ENCODE measurements around the gene SMAD9.

The SMAD9 gene

GRCh38 chr13:36907821-36908220, 12.2 kb downstream of the SMAD9 start:
- no peaks in the 10 kb centered on the region for H3K36me3 ChIP-seq (ENCODE audit: low read length)
- H2AFZ ChIP-seq (ENCODE audit: low read depth, low read length, severe bottlenecking) = no peak overlapping the region
- no peaks in the 10 kb centered on the region for H4K20me1 ChIP-seq (ENCODE audit: low read depth, low read length)
- no peaks in the 10 kb centered on the region for H3K9me2 ChIP-seq (replicated peaks; ENCODE audit: insufficient read depth, low read length)
- no peak overlapping the region for H3K27ac ChIP-seq (ENCODE audit: low read depth, low read length)
- H3K27me3 ChIP-seq (ENCODE audit: low read length) = no peaks in the 10 kb centered on the region
- no peaks in the 10 kb centered on the region for H3K9me3 ChIP-seq (ENCODE audit: insufficient read depth, low read length)
- no peak for TF ChIP-seq EZH2phosphoT487 (conservative IDR thresholded peaks at IDR 0.05; ENCODE audit: low read length)
- TF ChIP-seq, protein P1, sequence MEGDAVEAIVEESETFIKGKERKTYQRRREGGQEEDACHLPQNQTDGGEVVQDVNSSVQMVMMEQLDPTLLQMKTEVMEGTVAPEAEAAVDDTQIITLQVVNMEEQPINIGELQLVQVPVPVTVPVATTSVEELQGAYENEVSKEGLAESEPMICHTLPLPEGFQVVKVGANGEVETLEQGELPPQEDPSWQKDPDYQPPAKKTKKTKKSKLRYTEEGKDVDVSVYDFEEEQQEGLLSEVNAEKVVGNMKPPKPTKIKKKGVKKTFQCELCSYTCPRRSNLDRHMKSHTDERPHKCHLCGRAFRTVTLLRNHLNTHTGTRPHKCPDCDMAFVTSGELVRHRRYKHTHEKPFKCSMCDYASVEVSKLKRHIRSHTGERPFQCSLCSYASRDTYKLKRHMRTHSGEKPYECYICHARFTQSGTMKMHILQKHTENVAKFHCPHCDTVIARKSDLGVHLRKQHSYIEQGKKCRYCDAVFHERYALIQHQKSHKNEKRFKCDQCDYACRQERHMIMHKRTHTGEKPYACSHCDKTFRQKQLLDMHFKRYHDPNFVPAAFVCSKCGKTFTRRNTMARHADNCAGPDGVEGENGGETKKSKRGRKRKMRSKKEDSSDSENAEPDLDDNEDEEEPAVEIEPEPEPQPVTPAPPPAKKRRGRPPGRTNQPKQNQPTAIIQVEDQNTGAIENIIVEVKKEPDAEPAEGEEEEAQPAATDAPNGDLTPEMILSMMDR (IDR thresholded peaks at IDR 0.05; ENCODE audit: insufficient read depth, low read length, poor library complexity, severe bottlenecking) = no peak
- no peak overlapping the region for H3K9ac ChIP-seq (ENCODE audit: low read length)
- H3K4me3 ChIP-seq (ENCODE audit: insufficient read depth, low read length, poor library complexity, severe bottlenecking) = no peak overlapping the region
- no peaks in the 10 kb centered on the region for H3K79me2 ChIP-seq (ENCODE audit: insufficient read depth, low read length)
- H3F3A ChIP-seq (ENCODE audit: insufficient read depth) = no peaks in the 10 kb centered on the region
- H3K4me2 ChIP-seq (ENCODE audit: low read depth, low read length, poor library complexity, severe bottlenecking) = no peak overlapping the region

DNA sequence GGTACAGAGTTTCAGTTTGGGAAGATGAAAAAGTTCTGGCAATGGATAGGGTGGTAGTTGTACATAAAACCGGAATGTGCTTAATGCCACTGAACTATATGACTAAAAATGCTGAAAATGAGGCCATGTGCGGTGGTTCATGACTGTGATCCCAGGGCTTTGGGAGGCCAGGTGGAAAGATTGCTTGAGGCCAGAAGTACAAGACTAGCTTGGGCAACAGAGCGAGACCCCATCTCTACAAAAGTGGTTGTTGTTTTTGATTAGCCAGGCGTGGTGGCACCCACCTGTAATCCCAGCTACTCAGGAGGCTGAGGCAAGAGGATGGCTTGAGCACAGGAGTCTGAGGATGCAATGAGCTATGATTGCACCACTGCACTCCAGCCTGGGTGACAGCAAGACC, 12.8 kb downstream of the SMAD9 start:
- Histone ChIP-seq H2AFZ (ENCODE audit: low read depth, low read length, severe bottlenecking) (no peak overlapping the region), H3K79me2 (ENCODE audit: insufficient read depth, low read length) (no peaks in the 10 kb centered on the region), H3K36me3 (ENCODE audit: low read length) (no peaks in the 10 kb centered on the region), H3K9me2 (replicated peaks; ENCODE audit: insufficient read depth, low read length) (no peaks in the 10 kb centered on the region), H3K27ac (ENCODE audit: low read depth, low read length) (no peak overlapping the region), H3K27me3 (ENCODE audit: low read length) (no peaks in the 10 kb centered on the region), H3K9me3 (ENCODE audit: insufficient read depth, low read length) (no peaks in the 10 kb centered on the region), H3F3A (ENCODE audit: insufficient read depth) (no peaks in the 10 kb centered on the region), H3K4me3 (ENCODE audit: insufficient read depth, low read length, poor library complexity, severe bottlenecking) (no peak overlapping the region), H3K9ac (ENCODE audit: low read length) (no peak overlapping the region), H3K4me2 (ENCODE audit: low read depth, low read length, poor library complexity, severe bottlenecking) (no peak overlapping the region), H4K20me1 (ENCODE audit: low read depth, low read length) (no peaks in the 10 kb centered on the region)
- no peak for TF ChIP-seq EZH2phosphoT487 (conservative IDR thresholded peaks at IDR 0.05; ENCODE audit: low read length)
- TF ChIP-seq, protein P1 (IDR thresholded peaks at IDR 0.05; ENCODE audit: insufficient read depth, low read length, poor library complexity, severe bottlenecking) = no peak

DNA sequence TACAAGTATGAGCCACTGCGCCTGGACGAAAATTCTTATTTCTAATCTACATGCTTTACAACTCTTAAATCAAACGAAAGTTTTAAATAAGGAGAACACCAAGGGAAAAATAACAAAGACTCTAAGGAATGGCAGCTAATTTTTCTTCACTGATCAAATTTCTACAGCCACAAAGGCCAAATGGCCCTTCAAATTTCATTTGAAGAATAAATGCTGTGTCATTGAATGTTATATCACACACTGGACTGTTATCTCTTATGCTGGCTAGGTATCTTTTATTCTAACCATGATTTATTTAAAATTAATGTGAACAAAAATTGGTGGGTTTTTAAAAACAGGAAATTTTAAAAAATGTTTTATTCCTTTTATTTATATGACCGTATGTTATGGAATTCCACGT, 14.1 kb downstream of the SMAD9 start:
- H3K27ac ChIP-seq (ENCODE audit: low read depth, low read length) = no peak overlapping the region
- no peaks in the 10 kb centered on the region for H3K36me3 ChIP-seq (ENCODE audit: low read length)
- no peaks in the 10 kb centered on the region for H3K9me3 ChIP-seq (ENCODE audit: insufficient read depth, low read length)
- TF ChIP-seq EZH2phosphoT487 (conservative IDR thresholded peaks at IDR 0.05; ENCODE audit: low read length) = no peak
- no peaks in the 10 kb centered on the region for H3F3A ChIP-seq (ENCODE audit: insufficient read depth)
- no peaks in the 10 kb centered on the region for H3K27me3 ChIP-seq (ENCODE audit: low read length)
- no peaks in the 10 kb centered on the region for H4K20me1 ChIP-seq (ENCODE audit: low read depth, low read length)
- no peak overlapping the region for H3K9ac ChIP-seq (ENCODE audit: low read length)
- no peak overlapping the region for H3K4me2 ChIP-seq (ENCODE audit: low read depth, low read length, poor library complexity, severe bottlenecking)
- no peaks in the 10 kb centered on the region for H3K79me2 ChIP-seq (ENCODE audit: insufficient read depth, low read length)
- no peak overlapping the region for H3K4me3 ChIP-seq (ENCODE audit: insufficient read depth, low read length, poor library complexity, severe bottlenecking)
- H2AFZ ChIP-seq (ENCODE audit: low read depth, low read length, severe bottlenecking) = no peak overlapping the region
- no peaks in the 10 kb centered on the region for H3K9me2 ChIP-seq (replicated peaks; ENCODE audit: insufficient read depth, low read length)

DNA sequence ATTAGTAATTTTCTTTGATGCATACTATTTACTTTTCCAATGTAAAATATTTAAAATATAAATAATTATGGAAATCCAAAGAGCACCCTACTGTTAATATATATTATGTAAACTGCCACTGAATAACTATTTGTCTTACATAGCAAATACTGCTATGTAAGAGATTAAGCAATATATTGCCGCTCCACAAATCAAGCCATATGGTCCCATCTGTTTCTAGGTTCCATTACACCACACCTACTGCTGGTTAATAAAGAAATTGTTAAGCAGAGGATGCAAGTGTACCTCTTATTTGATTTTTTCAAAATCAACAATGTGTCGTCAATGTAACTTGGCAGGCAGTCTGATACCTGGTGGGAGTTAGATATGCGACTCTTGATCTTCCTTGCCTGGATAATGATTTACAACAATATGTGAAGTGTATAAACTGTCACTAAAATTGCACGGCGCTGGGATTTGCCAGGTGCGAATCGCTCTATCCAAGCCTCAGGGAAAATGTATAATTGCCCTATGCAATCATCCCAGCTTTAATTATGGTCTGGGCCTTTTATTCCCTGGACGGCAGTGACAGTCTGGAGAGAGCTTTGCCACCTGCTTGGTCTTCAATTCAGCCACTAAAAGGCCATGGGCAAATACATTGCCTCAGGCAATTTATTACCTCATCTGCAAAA, 16.0 kb downstream of the SMAD9 start:
- no peak overlapping the region for H2AFZ ChIP-seq (ENCODE audit: low read depth, low read length, severe bottlenecking)
- no peaks in the 10 kb centered on the region for H3K9me2 ChIP-seq (replicated peaks; ENCODE audit: insufficient read depth, low read length)
- no peak for TF ChIP-seq EZH2phosphoT487 (conservative IDR thresholded peaks at IDR 0.05; ENCODE audit: low read length)
- TF ChIP-seq, protein P1 (IDR thresholded peaks at IDR 0.05; ENCODE audit: insufficient read depth, low read length, poor library complexity, severe bottlenecking) = no peak
- H3F3A ChIP-seq (ENCODE audit: insufficient read depth) = no peaks in the 10 kb centered on the region
- H3K4me2 ChIP-seq (ENCODE audit: low read depth, low read length, poor library complexity, severe bottlenecking) = no peak overlapping the region
- no peak overlapping the region for H3K4me3 ChIP-seq (ENCODE audit: insufficient read depth, low read length, poor library complexity, severe bottlenecking)
- no peaks in the 10 kb centered on the region for H3K36me3 ChIP-seq (ENCODE audit: low read length)
- H3K27ac ChIP-seq (ENCODE audit: low read depth, low read length) = no peak overlapping the region
- no peak overlapping the region for H3K9ac ChIP-seq (ENCODE audit: low read length)
- no peaks in the 10 kb centered on the region for H3K79me2 ChIP-seq (ENCODE audit: insufficient read depth, low read length)
- H4K20me1 ChIP-seq (ENCODE audit: low read depth, low read length) = no peaks in the 10 kb centered on the region
- H3K27me3 ChIP-seq (ENCODE audit: low read length) = no peaks in the 10 kb centered on the region
- no peaks in the 10 kb centered on the region for H3K9me3 ChIP-seq (ENCODE audit: insufficient read depth, low read length)

Measured in SU-DHL-6 (cell line).